IPS-18c (cell line): Measurements from ENCODE around the gene CD2BP2.

Experiments used
- H3K4me3 ChIP-seq: 2 replicates; pipeline ENCODE4 v1.7.0; 2013; ENCODE audit warnings: low read depth, mild to moderate bottlenecking, low read length, moderate library complexity; ENCODE audit not compliant: insufficient read depth
- H3K9me3 ChIP-seq: one replicate; pipeline ENCODE4 v1.6.1; 2013; ENCODE audit warnings: mild to moderate bottlenecking, low read length, moderate library complexity; ENCODE audit not compliant: control insufficient read depth, insufficient read depth

Gene CD2BP2

GRCh38 chr16:30380803-30381208 is 25.7 kb upstream of the CD2BP2 start:
- Histone ChIP-seq H3K4me3 (no peak overlapping the region), H3K9me3 (no peaks in the 10 kb centered on the region)

- no peak overlapping the region for H3K4me3 ChIP-seq
- H3K9me3 ChIP-seq, result no peaks in the 10 kb centered on the region
These were observed 25.1 kb upstream of the CD2BP2 start for GRCh38 chr16:30380072-30380802.

- peak overlapping the region; percentile 81 for H3K4me3 ChIP-seq
These were observed 24.2 kb upstream of the CD2BP2 start for GRCh38 chr16:30379158-30379783.

GRCh38 chr16:30378236-30379157 is 23.4 kb upstream of the CD2BP2 start:
- H3K9me3 ChIP-seq, result no peaks in the 10 kb centered on the region
- H3K4me3 ChIP-seq, result peak overlapping the region; percentile 84

More at GRCh38 chr16:30379158-30379783, 24.2 kb upstream of the CD2BP2 start:
- H3K9me3 ChIP-seq, result no peaks in the 10 kb centered on the region

- peak overlapping the region; percentile 84 for H3K4me3 ChIP-seq
These were observed 22.7 kb upstream of the CD2BP2 start for GRCh38 chr16:30377812-30378235.

GRCh38 chr16:30377050-30377811 is 22.1 kb upstream of the CD2BP2 start:
- Histone ChIP-seq H3K9me3 (no peaks in the 10 kb centered on the region), H3K4me3 (peak overlapping the region; percentile 28; the same call in 1 of the 2 replicates)

More at GRCh38 chr16:30377812-30378235, 22.7 kb upstream of the CD2BP2 start:
- no peaks in the 10 kb centered on the region for H3K9me3 ChIP-seq

GRCh38 chr16:30376461-30376902 is 21.4 kb upstream of the CD2BP2 start:
- Histone ChIP-seq H3K4me3 (no peak overlapping the region), H3K9me3 (no peaks in the 10 kb centered on the region)

- no peaks in the 10 kb centered on the region for H3K9me3 ChIP-seq
These were observed 20.8 kb upstream of the CD2BP2 start for GRCh38 chr16:30375864-30376263.

GRCh38 chr16:30374538-30374937 is 19.4 kb upstream of the CD2BP2 start, which contains the start of gene MYL11:
TSS of gene MYL11 (plus strand) at chr16:30374802. CDS start at chr16:30374858, 56 bp downstream.
- Histone ChIP-seq H3K4me3 (no peak within 1 kb of the TSS), H3K9me3 (no peaks in the 10 kb centered on the region)

More at GRCh38 chr16:30375864-30376263, 20.8 kb upstream of the CD2BP2 start:
- H3K4me3 ChIP-seq, result no peak overlapping the region

- no peaks in the 10 kb centered on the region for H3K9me3 ChIP-seq
These were observed 17.6 kb upstream of the CD2BP2 start for GRCh38 chr16:30372725-30373124.

GRCh38 chr16:30372038-30372712 is 17.1 kb upstream of the CD2BP2 start:
- no peaks in the 10 kb centered on the region for H3K9me3 ChIP-seq
- no peak overlapping the region for H3K4me3 ChIP-seq

More at GRCh38 chr16:30372725-30373124, 17.6 kb upstream of the CD2BP2 start:
- H3K4me3 ChIP-seq, result no peak overlapping the region

- peak overlapping the region; percentile 35 for H3K4me3 ChIP-seq
- no peaks in the 10 kb centered on the region for H3K9me3 ChIP-seq
These were observed 16.2 kb upstream of the CD2BP2 start for GRCh38 chr16:30371248-30371816.

- Histone ChIP-seq H3K4me3 (peak within 1 kb of the TSS; percentile 72), H3K9me3 (no peaks in the 10 kb centered on the region)
These were observed 15.5 kb upstream of the CD2BP2 start, which contains the start of gene TBC1D10B for GRCh38 chr16:30370456-30371247. TSS of gene TBC1D10B (minus strand) at chr16:30370494. CDS start at chr16:30370183, 311 bp downstream.

- H3K4me3 ChIP-seq, result peak overlapping the region; percentile 72
- no peaks in the 10 kb centered on the region for H3K9me3 ChIP-seq
These were observed 14.9 kb upstream of the CD2BP2 start for GRCh38 chr16:30369938-30370455.
